H9 (cell line): ENCODE data around the gene SYT2. TPM values are rescaled to one million over a fixed set of nuclear protein-coding genes. Genes with fewer than 3 reads are reported as not detected.
"Not testable (repeated sequence)": the region's sequence is repeated elsewhere in the genome, so short reads cannot be mapped to it uniquely, and the experiment has no call there.

Source experiments
- DNase-seq: peaks from one replicate; pipeline ENCODE4 v3.0.0-alpha.2; 2017
- H2AFZ ChIP-seq: one replicate; pipeline ENCODE4 v1.6.1; 2013; ENCODE audit warnings: mild to moderate bottlenecking, low read length, control low read depth, moderate library complexity
- H2AK5ac ChIP-seq: 2 replicates; pipeline ENCODE4 v1.6.1; 2013; ENCODE audit warnings: low read length, control low read depth, mixed read lengths; ENCODE audit not compliant: insufficient read length
- H2BK120ac ChIP-seq: one replicate; pipeline ENCODE4 v1.6.1; 2013; ENCODE audit warnings: low read depth, mild to moderate bottlenecking, low read length, control low read depth, inconsistent platforms; ENCODE audit not compliant: poor library complexity, severe bottlenecking
- H2BK12ac ChIP-seq: 2 replicates; pipeline ENCODE4 v1.6.1; 2013; ENCODE audit warnings: low read length, control low read depth, mixed read lengths, low read depth; ENCODE audit not compliant: insufficient read length
- H2BK15ac ChIP-seq: 2 replicates; pipeline ENCODE4 v1.6.1; 2013; ENCODE audit warnings: low read depth, low read length, control low read depth
- H2BK20ac ChIP-seq: one replicate; pipeline ENCODE4 v1.6.1; 2013; ENCODE audit warnings: low read depth, mild to moderate bottlenecking, low read length, control low read depth, inconsistent platforms; ENCODE audit not compliant: poor library complexity, severe bottlenecking
- H2BK5ac ChIP-seq: 2 replicates; pipeline ENCODE4 v1.6.1; 2013; ENCODE audit warnings: low read length, control low read depth, mixed read lengths; ENCODE audit not compliant: insufficient read length
- H3K14ac ChIP-seq: 2 replicates; pipeline ENCODE4 v1.6.1; 2013; ENCODE audit warnings: low read length, control low read depth; ENCODE audit not compliant: insufficient read depth
- H3K18ac ChIP-seq: 2 replicates; pipeline ENCODE4 v1.6.1; 2013; ENCODE audit warnings: low read depth, mild to moderate bottlenecking, mixed read lengths, low read length, control low read depth; ENCODE audit not compliant: insufficient read length
- H3K23ac ChIP-seq: 2 replicates; pipeline ENCODE4 v1.6.1; 2013; ENCODE audit warnings: low read length, control low read depth, mixed read lengths, low read depth; ENCODE audit not compliant: insufficient read length
- H3K23me2 ChIP-seq: 2 replicates; pipeline ENCODE4 v1.6.1; 2013; ENCODE audit warnings: low read depth, mild to moderate bottlenecking, mixed read lengths, low read length, control low read depth; ENCODE audit not compliant: insufficient read length, poor library complexity, severe bottlenecking
- H3K27ac ChIP-seq: 2 replicates; pipeline ENCODE4 v1.5.1; 2013; ENCODE audit warnings: low read length, control low read depth, mixed read lengths, low read depth; ENCODE audit not compliant: insufficient read length
- H3K27me3 ChIP-seq: 2 replicates; pipeline ENCODE4 v1.6.1; 2013; ENCODE audit warnings: low read length, control low read depth, inconsistent platforms; ENCODE audit not compliant: insufficient read depth
- H3K4ac ChIP-seq: 2 replicates; pipeline ENCODE4 v1.6.1; 2013; ENCODE audit warnings: low read depth, mild to moderate bottlenecking, control low read depth, inconsistent platforms, low read length, moderate library complexity
- H3K4me1 ChIP-seq: 2 replicates; pipeline ENCODE4 v1.6.1; 2013; ENCODE audit warnings: low read length, control low read depth, inconsistent platforms; ENCODE audit not compliant: insufficient read depth
- H3K4me2 ChIP-seq: 2 replicates; pipeline ENCODE4 v1.6.1; 2013; ENCODE audit warnings: low read length, control low read depth, mixed read lengths; ENCODE audit not compliant: insufficient read length, insufficient read depth
- H3K56ac ChIP-seq: 2 replicates; pipeline ENCODE4 v1.6.1; 2013; ENCODE audit warnings: low read depth, mild to moderate bottlenecking, mixed read lengths, low read length, control low read depth; ENCODE audit not compliant: insufficient read length
- H3K79me1 ChIP-seq: 2 replicates; pipeline ENCODE4 v1.6.1; 2013; ENCODE audit warnings: low read depth, mild to moderate bottlenecking, moderate library complexity, low read length, control low read depth, inconsistent platforms; ENCODE audit not compliant: insufficient read depth, poor library complexity, severe bottlenecking
- H3K79me2 ChIP-seq: 2 replicates; pipeline ENCODE4 v1.6.1; 2013; ENCODE audit warnings: low read length, control low read depth, inconsistent platforms; ENCODE audit not compliant: insufficient read depth
- H3K9ac ChIP-seq: 2 replicates; pipeline ENCODE4 v1.6.1; 2013; ENCODE audit warnings: low read length, control low read depth, mixed read lengths; ENCODE audit not compliant: insufficient read length; ENCODE audit errors: extremely low read depth
- H3K9me3 ChIP-seq: one replicate; pipeline ENCODE4 v1.6.1; 2013; ENCODE audit warnings: low read depth, low read length, inconsistent platforms; ENCODE audit not compliant: control insufficient read depth
- H3T11ph ChIP-seq: one replicate; pipeline ENCODE4 v1.6.1; 2013; ENCODE audit warnings: mild to moderate bottlenecking, low read length, control low read depth, inconsistent platforms
- H4K20me1 ChIP-seq: one replicate; pipeline ENCODE4 v1.6.1; 2013; ENCODE audit not compliant: control insufficient read depth, insufficient read length, insufficient read depth
- H4K5ac ChIP-seq: 2 replicates; pipeline ENCODE4 v1.6.1; 2013; ENCODE audit warnings: low read depth, mild to moderate bottlenecking, mixed read lengths, low read length, control low read depth; ENCODE audit not compliant: insufficient read length
- H4K8ac ChIP-seq: replicated peaks from 2 replicates; pipeline ENCODE4 v1.6.1; 2013; ENCODE audit warnings: low read length, control low read depth, mixed read lengths, low read depth; ENCODE audit not compliant: insufficient read length
- H4K91ac ChIP-seq: 2 replicates; pipeline ENCODE4 v1.6.1; 2013; ENCODE audit warnings: low read depth, mild to moderate bottlenecking, moderate library complexity, mixed read lengths, low read length, control low read depth; ENCODE audit not compliant: insufficient read length
- H3K27ac Mint-ChIP-seq, 3 experiments: 2 replicates in 2 of 3; 3 replicates in 1 of 3; pipeline ENCODE4 v1.8.0; 2020 to 2021; ENCODE audit warnings: mixed read lengths in 3 of 3, mild to moderate bottlenecking in 1 of 3, moderate library complexity in 1 of 3
- H3K27me3 Mint-ChIP-seq: 2 replicates; pipeline ENCODE4 v1.8.0; 2021; ENCODE audit warnings: low read depth, mild to moderate bottlenecking, moderate library complexity, mixed read lengths
- H3K36me3 Mint-ChIP-seq, 3 experiments: 2 replicates in 2 of 3; 3 replicates in 1 of 3; pipeline ENCODE4 v1.8.0; 2020 to 2021; ENCODE audit warnings: low read depth in 3 of 3, mixed read lengths in 3 of 3; ENCODE audit not compliant: insufficient read depth in 1 of 3
- H3K4me1 Mint-ChIP-seq, 2 experiments: 2 replicates each; pipeline ENCODE4 v1.8.0; 2020; ENCODE audit warnings: mixed read lengths in 2 of 2
- H3K4me3 Mint-ChIP-seq, 2 experiments: 2 replicates in 1 of 2; 3 replicates in 1 of 2; pipeline ENCODE4 v1.8.0; 2020 to 2021; ENCODE audit warnings: mild to moderate bottlenecking in 2 of 2, mixed read lengths in 2 of 2, moderate library complexity in 1 of 2
- H3K9me3 Mint-ChIP-seq, 2 experiments: 2 replicates in 1 of 2; 3 replicates in 1 of 2; pipeline ENCODE4 v1.8.0; 2020; ENCODE audit warnings: mild to moderate bottlenecking in 2 of 2, mixed read lengths in 2 of 2, moderate library complexity in 1 of 2
- WGBS: extraction: QIAGEN DNeasy Blood & Tissue Kit; methylation state at CpG from one replicate; pipeline ENCODE4 v1.1.7; 2013; ENCODE audit warnings: missing lambda C conversion rate, low lambda C conversion rate, mixed read lengths; ENCODE audit not compliant: insufficient read length; ENCODE audit errors: extremely low coverage; 5-methylcytosine and 5-hydroxymethylcytosine counted together
- total RNA-seq: library from RNA; stranded (reverse); gene quantifications from 2 replicates; pipeline ENCODE4 v1.2.1, GENCODE V29; 2021

The SYT2 gene
- total RNA-seq, 1 experiment from 2014 or later: 3.3 TPM

DNA sequence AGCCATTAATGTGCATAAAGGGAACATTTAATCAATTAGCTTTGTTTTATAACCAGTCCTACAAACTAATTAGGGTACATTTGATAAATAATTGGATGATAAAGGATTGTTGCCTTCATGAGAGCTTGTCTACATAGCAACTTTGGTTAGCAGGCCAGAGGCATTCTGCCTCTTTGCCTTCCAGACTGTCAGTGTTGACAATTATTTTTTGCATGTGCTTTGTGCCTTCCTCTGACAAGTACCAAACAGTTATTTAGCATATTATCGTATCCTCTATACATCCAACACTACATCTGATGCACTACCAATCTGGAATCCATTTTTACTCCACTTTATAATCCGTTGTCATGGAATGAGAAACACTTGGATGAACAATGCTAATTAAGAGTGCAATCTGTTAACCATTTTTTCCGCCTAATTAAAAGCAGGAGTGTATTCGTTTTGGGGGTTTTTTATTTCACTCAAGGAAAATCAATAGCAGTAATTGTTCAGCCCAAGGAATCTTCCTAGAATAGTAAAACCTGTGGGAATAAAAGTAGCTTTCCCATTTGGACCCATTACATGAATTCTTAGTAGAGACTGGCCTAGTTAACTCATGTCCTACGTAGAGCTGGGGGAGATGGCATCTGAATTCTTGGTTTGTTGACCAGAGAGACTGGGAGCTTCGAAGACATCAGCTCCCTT lies 165.3 kb downstream of the SYT2 start:
- not testable (repeated sequence) for DNase-seq, H3K36me3 Mint-ChIP-seq, H3K18ac ChIP-seq, H3K4me1 ChIP-seq, H4K91ac ChIP-seq, H2AK5ac ChIP-seq, H2AFZ ChIP-seq, H4K8ac ChIP-seq, H3K9ac ChIP-seq, H3K27ac ChIP-seq, H2BK20ac ChIP-seq, H3K4me2 ChIP-seq, H4K5ac ChIP-seq, H3K4ac ChIP-seq, H3K27me3 ChIP-seq, H3K4me3 Mint-ChIP-seq, H3K79me2 ChIP-seq, H3K9me3 Mint-ChIP-seq, H2BK5ac ChIP-seq, H2BK120ac ChIP-seq, H3K27me3 Mint-ChIP-seq, H3K9me3 ChIP-seq, H3K56ac ChIP-seq, H2BK12ac ChIP-seq, H3K27ac Mint-ChIP-seq, H3K79me1 ChIP-seq, H3K23ac ChIP-seq, H2BK15ac ChIP-seq, H4K20me1 ChIP-seq, H3K14ac ChIP-seq, H3T11ph ChIP-seq, H3K23me2 ChIP-seq
- peaks cover 13% of the 10 kb centered on the region in 2 experiments for H3K4me1 Mint-ChIP-seq
- no CpG with 5 or more reads among the region's 6 CpGs for WGBS

DNA sequence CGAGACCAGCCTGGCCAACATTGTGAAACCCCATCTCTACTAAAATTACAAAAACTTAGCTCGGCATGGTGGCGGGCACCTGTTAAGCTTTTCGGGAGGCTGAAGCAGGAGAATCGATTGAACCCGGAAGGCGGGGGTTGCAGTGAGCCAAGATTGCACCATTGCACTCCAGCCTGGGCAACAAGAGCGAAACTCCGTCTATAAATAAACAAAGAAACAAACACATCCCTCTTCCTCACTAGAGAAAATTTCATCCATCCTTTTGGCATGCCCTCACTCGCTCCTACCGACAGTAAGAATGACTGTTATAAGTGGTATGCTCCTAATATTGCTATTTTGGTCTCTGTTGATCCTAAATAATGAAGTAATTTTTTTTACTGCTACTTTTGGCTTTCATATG lies 166.7 kb downstream of the SYT2 start:
- not testable (repeated sequence) for H3K79me2 ChIP-seq, H3K4me2 ChIP-seq, H3K4ac ChIP-seq, H3K9me3 ChIP-seq, H3K23me2 ChIP-seq, H2BK120ac ChIP-seq, H3K27me3 ChIP-seq, H4K91ac ChIP-seq, H3K36me3 Mint-ChIP-seq, H3K23ac ChIP-seq, H4K20me1 ChIP-seq, H2AFZ ChIP-seq, H3K14ac ChIP-seq, H2BK5ac ChIP-seq, H3K27ac ChIP-seq, H4K5ac ChIP-seq, H2BK20ac ChIP-seq, H3K18ac ChIP-seq, H3K4me3 Mint-ChIP-seq, H4K8ac ChIP-seq, H3K56ac ChIP-seq, H3K9me3 Mint-ChIP-seq, H3K9ac ChIP-seq, H2BK15ac ChIP-seq, H2BK12ac ChIP-seq, H3K27me3 Mint-ChIP-seq, H3K4me1 ChIP-seq, DNase-seq, H3K79me1 ChIP-seq, H3T11ph ChIP-seq, H2AK5ac ChIP-seq
- H3K27ac Mint-ChIP-seq: peak overlapping the region in 1 of 3 experiments; percentile 21; a peak in 1 of 7 replicates
- no CpG with 5 or more reads among the region's 11 CpGs for WGBS
- H3K4me1 Mint-ChIP-seq: peaks cover 23 to 24% of the 10 kb centered on the region in 2 experiments
